ENCODE measurements around the gene GATC. TPM values are rescaled to one million over a fixed set of nuclear protein-coding genes. Genes with fewer than 3 reads are reported as not detected.

The GATC gene
- polyA plus RNA-seq, 1 donor (not counting 4 experiments of a cell fraction or from before 2014, with no cell fraction given), result 22.4 TPM

- no peaks in the 10 kb centered on the region for H4K20me1 ChIP-seq (ENCODE audit: control insufficient read depth, extremely low read depth, insufficient read depth, low read length)
- DNase-seq (ENCODE audit: low read depth, low spot score) (no peak), FAIRE-seq (no peak)
- dilution Hi-C loops (cut with MboI; ENCODE audit: extremely low pct_ligation_motif_present, low sequenced_read_pairs), result no loop called here
- H3K4me3 ChIP-seq (ENCODE audit: control insufficient read depth in 2 of 3, extremely low read depth in 1 of 3, insufficient read depth in 2 of 3, low read depth in 1 of 3, low read length in 3 of 3), result no peak overlapping the region
- no peak overlapping the region for H3K9ac ChIP-seq (ENCODE audit: control insufficient read depth, extremely low read depth, insufficient read depth, low read length)
- no peak overlapping the region for H3K27ac ChIP-seq (ENCODE audit: control insufficient read depth, insufficient read depth, low read length)
- no peaks in the 10 kb centered on the region for H3K9me1 ChIP-seq (ENCODE audit: control insufficient read depth, extremely low read depth, insufficient read depth, low read length)
- no peak overlapping the region for H3K4me2 ChIP-seq (ENCODE audit: control insufficient read depth, extremely low read depth, insufficient read depth, low read depth, low read length)
- H3K79me2 ChIP-seq (ENCODE audit: control insufficient read depth, insufficient read depth, low read length), result peaks cover 14% of the 10 kb centered on the region
- H3K36me3 ChIP-seq (ENCODE audit: control insufficient read depth in 2 of 2, extremely low read depth in 1 of 2, insufficient read depth in 2 of 2, low read length in 2 of 2), result peaks cover 40 to 52% of the 10 kb centered on the region in 2 experiments
- H3K4me1 ChIP-seq (ENCODE audit: control insufficient read depth, extremely low read depth, insufficient read depth, low read length), result no peaks in the 10 kb centered on the region
- H3K9me3 ChIP-seq (ENCODE audit: control insufficient read depth, low read depth, low read length), result no peaks in the 10 kb centered on the region
- no peak overlapping the region for H2AFZ ChIP-seq (ENCODE audit: control insufficient read depth, low read length)
- H3K27me3 ChIP-seq (ENCODE audit: control insufficient read depth, extremely low read depth, insufficient read depth, low read length), result no peaks in the 10 kb centered on the region
- no peak for TF ChIP-seq CTCF (optimal IDR thresholded peaks at IDR 0.05 in 1 of 3, IDR thresholded peaks at IDR 0.05 in 1 of 3, conservative IDR thresholded peaks at IDR 0.05 in 1 of 3; ENCODE audit: extremely low read depth in 1 of 3, insufficient read depth in 2 of 3, low read length in 3 of 3)
- TF ChIP-seq EZH2 (IDR thresholded peaks at IDR 0.05; ENCODE audit: low read length), result no peak
Measured at GRCh38 chr12:120460157-120460556, 13.9 kb downstream of the GATC start.

GRCh38 chr12:120462099-120462640 lies 15.9 kb downstream of the GATC start:
- Histone ChIP-seq H3K36me3 (ENCODE audit: control insufficient read depth in 2 of 2, extremely low read depth in 1 of 2, insufficient read depth in 2 of 2, low read length in 2 of 2) (peaks cover 34 to 55% of the 10 kb centered on the region in 2 experiments), H3K4me3 (ENCODE audit: control insufficient read depth in 2 of 3, extremely low read depth in 1 of 3, insufficient read depth in 2 of 3, low read depth in 1 of 3, low read length in 3 of 3) (no peak overlapping the region), H3K9me3 (ENCODE audit: control insufficient read depth, low read depth, low read length) (no peaks in the 10 kb centered on the region), H3K9me1 (ENCODE audit: control insufficient read depth, extremely low read depth, insufficient read depth, low read length) (no peaks in the 10 kb centered on the region), H2AFZ (ENCODE audit: control insufficient read depth, low read length) (no peak overlapping the region), H3K79me2 (ENCODE audit: control insufficient read depth, insufficient read depth, low read length) (peaks cover 34% of the 10 kb centered on the region), H4K20me1 (ENCODE audit: control insufficient read depth, extremely low read depth, insufficient read depth, low read length) (peaks cover 3% of the 10 kb centered on the region), H3K9ac (ENCODE audit: control insufficient read depth, extremely low read depth, insufficient read depth, low read length) (no peak overlapping the region), H3K4me1 (ENCODE audit: control insufficient read depth, extremely low read depth, insufficient read depth, low read length) (no peaks in the 10 kb centered on the region), H3K27ac (ENCODE audit: control insufficient read depth, insufficient read depth, low read length) (no peak overlapping the region), H3K4me2 (ENCODE audit: control insufficient read depth, extremely low read depth, insufficient read depth, low read depth, low read length) (no peak overlapping the region), H3K27me3 (ENCODE audit: control insufficient read depth, extremely low read depth, insufficient read depth, low read length) (no peaks in the 10 kb centered on the region)
- DNase-seq (ENCODE audit: low read depth, low spot score), result no peak
- no peak for FAIRE-seq
- dilution Hi-C loops (cut with MboI; ENCODE audit: extremely low pct_ligation_motif_present, low sequenced_read_pairs), result no loop called here
- TF ChIP-seq CTCF (optimal IDR thresholded peaks at IDR 0.05 in 1 of 3, IDR thresholded peaks at IDR 0.05 in 1 of 3, conservative IDR thresholded peaks at IDR 0.05 in 1 of 3; ENCODE audit: extremely low read depth in 1 of 3, insufficient read depth in 2 of 3, low read length in 3 of 3) (no peak), EZH2 (IDR thresholded peaks at IDR 0.05; ENCODE audit: low read length) (no peak)

All from keratinocyte (primary cell).